Neutrophil (primary cell): ENCODE data around the gene PLCB3.

Source experiments
- H3K27ac ChIP-seq: fragments of 200-600 bp; sonication (generic); 2 replicates; pipeline ENCODE4 v1.5.1; 2016; ENCODE audit warnings: mild to moderate bottlenecking, moderate library complexity
- H3K27me3 ChIP-seq: fragments of 200-600 bp; sonication (generic); 2 replicates; pipeline ENCODE4 v1.6.0; 2016; ENCODE audit warnings: mild to moderate bottlenecking
- H3K36me3 ChIP-seq: fragments of 200-600 bp; sonication (generic); 2 replicates; pipeline ENCODE4 v1.5.1; 2017
- H3K4me1 ChIP-seq, 2 experiments: fragments of 200-600 bp in 1 of 2; sonication (generic) in 1 of 2; 1 replicate in 1 of 2; 2 replicates in 1 of 2; pipeline versions ENCODE4 v1.5.1 to v1.6.1; 2013 to 2016; ENCODE audit warnings: low read depth in 1 of 2, low read length in 1 of 2, mild to moderate bottlenecking in 1 of 2, moderate library complexity in 1 of 2; ENCODE audit not compliant: control insufficient read depth in 1 of 2, insufficient read depth in 1 of 2
- H3K4me3 ChIP-seq, 2 experiments: fragments of 200-600 bp in 1 of 2; sonication (generic) in 1 of 2; 1 replicate in 1 of 2; 2 replicates in 1 of 2; pipeline ENCODE4 v1.5.1; 2013 to 2016; ENCODE audit warnings: low read depth in 1 of 2, low read length in 1 of 2, mild to moderate bottlenecking in 1 of 2, moderate library complexity in 1 of 2
- H3K9me3 ChIP-seq: fragments of 200-600 bp; sonication (generic); 2 replicates; pipeline ENCODE4 v1.5.1; 2016
- TF ChIP-seq, protein P1 (sequence below): fragments of 200-600 bp; sonication (generic); IDR thresholded peaks from 2 replicates; pipeline ENCODE4 v1.5.1; 2016; ENCODE audit warnings: antibody characterized with exemption

PLCB3 gene

DNA sequence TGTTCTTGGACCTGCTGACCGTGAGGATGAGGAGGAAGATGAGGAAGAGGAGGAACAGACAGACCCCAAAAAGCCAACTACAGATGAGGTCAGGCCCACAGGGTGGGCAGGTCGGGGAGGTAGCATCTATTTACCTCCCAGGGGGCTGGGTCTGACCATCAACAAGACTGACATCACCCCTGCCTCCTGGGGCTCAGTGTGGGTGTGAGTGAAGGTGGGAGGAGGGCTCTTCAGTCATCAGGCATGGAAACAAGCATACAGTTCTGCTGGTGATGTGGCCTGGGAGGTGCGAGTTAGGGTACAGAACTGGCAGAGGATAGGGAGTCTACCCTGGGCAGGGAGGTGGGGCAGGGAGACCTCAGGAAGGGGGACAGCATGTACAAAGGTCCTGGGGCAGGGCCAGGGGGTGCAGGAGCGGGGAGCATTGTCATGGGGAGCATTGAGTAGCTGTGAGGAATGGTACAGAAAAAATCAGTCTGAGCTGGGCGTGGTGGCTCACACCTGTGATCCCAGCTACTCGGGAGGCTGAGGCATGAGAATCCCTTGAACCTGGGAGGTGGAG, 8.9 kb downstream of the PLCB3 start:
- H3K27me3 ChIP-seq, result no peaks in the 10 kb centered on the region
- peaks cover 67% of the 10 kb centered on the region for H3K36me3 ChIP-seq
- no peak overlapping the region for H3K4me3 ChIP-seq
- H3K27ac ChIP-seq, result no peak overlapping the region
- H3K4me1 ChIP-seq, result no peaks in the 10 kb centered on the region
- no peaks in the 10 kb centered on the region for H3K9me3 ChIP-seq
- TF ChIP-seq, protein P1, sequence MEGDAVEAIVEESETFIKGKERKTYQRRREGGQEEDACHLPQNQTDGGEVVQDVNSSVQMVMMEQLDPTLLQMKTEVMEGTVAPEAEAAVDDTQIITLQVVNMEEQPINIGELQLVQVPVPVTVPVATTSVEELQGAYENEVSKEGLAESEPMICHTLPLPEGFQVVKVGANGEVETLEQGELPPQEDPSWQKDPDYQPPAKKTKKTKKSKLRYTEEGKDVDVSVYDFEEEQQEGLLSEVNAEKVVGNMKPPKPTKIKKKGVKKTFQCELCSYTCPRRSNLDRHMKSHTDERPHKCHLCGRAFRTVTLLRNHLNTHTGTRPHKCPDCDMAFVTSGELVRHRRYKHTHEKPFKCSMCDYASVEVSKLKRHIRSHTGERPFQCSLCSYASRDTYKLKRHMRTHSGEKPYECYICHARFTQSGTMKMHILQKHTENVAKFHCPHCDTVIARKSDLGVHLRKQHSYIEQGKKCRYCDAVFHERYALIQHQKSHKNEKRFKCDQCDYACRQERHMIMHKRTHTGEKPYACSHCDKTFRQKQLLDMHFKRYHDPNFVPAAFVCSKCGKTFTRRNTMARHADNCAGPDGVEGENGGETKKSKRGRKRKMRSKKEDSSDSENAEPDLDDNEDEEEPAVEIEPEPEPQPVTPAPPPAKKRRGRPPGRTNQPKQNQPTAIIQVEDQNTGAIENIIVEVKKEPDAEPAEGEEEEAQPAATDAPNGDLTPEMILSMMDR, result no peak

DNA sequence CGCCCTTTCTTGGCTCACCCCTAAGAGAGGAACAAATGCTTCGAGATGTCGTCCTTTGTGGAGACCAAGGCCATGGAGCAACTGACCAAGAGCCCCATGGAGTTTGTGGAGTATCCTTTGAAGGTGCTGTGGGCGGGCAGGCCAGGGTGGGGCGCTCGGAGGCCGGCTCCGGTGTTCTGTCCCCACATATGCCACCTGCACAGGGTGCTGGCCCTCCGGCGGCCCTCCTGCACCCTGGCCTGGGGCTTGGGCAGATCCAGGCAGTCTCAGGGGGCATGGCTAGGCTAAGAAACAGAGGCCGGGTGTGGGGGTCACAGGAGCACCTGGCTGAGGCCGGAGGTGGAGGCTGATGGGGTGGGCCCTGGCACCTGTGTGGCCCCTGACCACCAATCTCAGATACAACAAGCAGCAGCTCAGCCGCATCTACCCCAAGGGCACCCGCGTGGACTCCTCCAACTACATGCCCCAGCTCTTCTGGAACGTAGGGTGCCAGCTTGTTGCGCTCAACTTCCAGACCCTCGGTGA, 10.3 kb downstream of the PLCB3 start:
- Histone ChIP-seq H3K9me3 (no peaks in the 10 kb centered on the region), H3K36me3 (peaks cover 67% of the 10 kb centered on the region), H3K27ac (no peak overlapping the region), H3K4me3 (no peak overlapping the region), H3K4me1 (no peaks in the 10 kb centered on the region), H3K27me3 (no peaks in the 10 kb centered on the region)
- TF ChIP-seq, protein P1, result no peak

DNA sequence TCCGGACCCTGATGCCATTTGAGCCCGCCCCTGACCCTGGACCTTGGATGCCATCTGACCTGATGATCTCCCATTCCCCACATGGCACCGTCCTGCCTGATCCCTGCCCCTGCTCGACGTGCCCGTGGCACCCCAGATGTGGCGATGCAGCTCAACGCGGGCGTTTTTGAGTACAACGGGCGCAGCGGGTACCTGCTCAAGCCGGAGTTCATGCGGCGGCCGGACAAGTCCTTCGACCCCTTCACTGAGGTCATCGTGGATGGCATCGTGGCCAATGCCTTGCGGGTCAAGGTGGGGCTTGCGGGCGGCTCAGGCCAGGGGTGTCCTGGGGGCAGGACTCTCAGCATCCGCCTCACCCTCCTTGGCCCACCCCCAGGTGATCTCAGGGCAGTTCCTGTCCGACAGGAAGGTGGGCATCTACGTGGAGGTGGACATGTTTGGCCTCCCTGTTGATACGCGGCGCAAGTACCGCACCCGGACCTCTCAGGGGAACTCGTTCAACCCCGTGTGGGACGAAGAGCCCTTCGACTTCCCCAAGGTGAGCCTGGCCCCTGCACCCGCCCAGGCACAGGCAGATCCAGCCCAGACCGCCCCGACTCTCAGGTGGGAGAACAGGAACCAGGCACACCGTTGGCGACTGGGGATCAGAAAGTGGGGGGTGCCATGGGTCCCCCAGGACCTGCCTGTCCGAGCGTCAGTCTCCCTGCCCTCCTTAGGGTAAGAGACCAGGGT, 11.1 kb downstream of the PLCB3 start:
- H3K36me3 ChIP-seq, result peaks cover 66% of the 10 kb centered on the region
- no peak overlapping the region for H3K27ac ChIP-seq
- no peaks in the 10 kb centered on the region for H3K27me3 ChIP-seq
- H3K4me3 ChIP-seq, result no peak overlapping the region
- no peaks in the 10 kb centered on the region for H3K9me3 ChIP-seq
- H3K4me1 ChIP-seq, result no peaks in the 10 kb centered on the region
- TF ChIP-seq, protein P1, result no peak

DNA sequence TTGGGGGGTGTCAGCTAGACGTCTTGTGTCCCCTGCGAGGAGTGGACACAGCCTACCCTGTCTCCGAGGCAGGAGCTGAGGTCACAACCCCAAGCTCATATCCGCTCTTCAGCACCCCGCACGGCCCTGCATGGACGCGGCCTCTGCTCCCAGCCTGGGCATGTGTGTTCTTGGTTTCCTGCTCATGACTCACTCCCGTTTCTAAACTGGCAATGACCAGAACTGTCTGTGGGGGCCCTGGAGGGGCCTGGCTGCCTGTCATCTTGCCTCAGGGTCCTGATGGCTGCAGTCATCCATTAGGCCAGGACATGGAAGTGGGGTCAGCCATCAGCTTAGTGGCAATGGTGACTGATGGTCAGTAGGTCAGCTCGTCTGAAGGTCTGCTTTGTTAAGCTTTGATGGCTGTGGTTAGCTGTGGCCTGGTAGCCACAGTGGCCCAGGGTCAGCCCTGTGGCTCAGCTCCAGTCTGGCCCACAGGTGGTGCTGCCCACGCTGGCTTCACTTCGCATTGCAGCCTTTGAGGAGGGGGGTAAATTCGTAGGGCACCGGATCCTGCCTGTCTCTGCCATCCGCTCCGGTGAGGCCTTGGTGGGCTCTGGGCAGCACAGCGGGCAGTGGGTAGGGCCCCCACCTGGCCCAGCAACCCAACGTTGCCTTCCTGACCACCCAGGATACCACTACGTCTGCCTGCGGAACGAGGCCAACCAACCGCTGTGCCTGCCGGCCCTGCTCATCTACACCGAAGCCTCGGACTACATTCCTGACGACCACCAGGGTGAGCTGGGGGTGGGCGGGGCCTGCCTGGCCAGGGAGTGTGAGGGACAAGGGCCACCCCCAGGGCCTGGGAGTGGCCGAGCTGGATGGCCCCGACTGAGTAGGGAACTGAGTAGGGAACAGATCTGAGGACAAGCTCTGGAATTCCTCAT, 12.0 kb downstream of the PLCB3 start:
- TF ChIP-seq, protein P1, result no peak
- Histone ChIP-seq H3K36me3 (peaks cover 65% of the 10 kb centered on the region), H3K4me3 (no peak overlapping the region), H3K27me3 (no peaks in the 10 kb centered on the region), H3K4me1 (peaks cover 8% of the 10 kb centered on the region in 2 experiments), H3K9me3 (no peaks in the 10 kb centered on the region), H3K27ac (no peak overlapping the region)

DNA sequence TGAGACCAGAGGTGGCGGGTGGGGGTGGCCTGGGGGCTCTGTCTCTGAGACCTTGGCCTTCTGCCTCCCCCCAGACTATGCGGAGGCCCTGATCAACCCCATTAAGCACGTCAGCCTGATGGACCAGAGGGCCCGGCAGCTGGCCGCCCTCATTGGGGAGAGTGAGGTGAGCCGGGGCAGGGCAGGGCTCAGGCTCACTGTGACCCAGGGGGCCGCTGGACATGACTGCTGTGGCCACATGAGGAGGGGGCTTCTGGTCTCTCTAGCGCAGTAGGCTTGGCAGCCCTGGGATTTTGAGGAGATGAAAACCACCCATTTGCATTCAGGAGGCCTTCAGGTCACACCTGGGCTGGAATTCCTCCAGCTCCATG, 12.6 kb downstream of the PLCB3 start:
- TF ChIP-seq, protein P1, result no peak
- H3K4me1 ChIP-seq, result peaks cover 14 to 15% of the 10 kb centered on the region in 2 experiments
- H3K4me3 ChIP-seq, result no peak overlapping the region

More for the DNA sequence above, 12.6 kb downstream of the PLCB3 start:
- peaks cover 58% of the 10 kb centered on the region for H3K36me3 ChIP-seq
- no peaks in the 10 kb centered on the region for H3K27me3 ChIP-seq
- no peaks in the 10 kb centered on the region for H3K9me3 ChIP-seq
- no peak overlapping the region for H3K27ac ChIP-seq
